CD14-positive monocyte (primary cell): ENCODE measurements around the gene LTBP1. TPM values are rescaled to one million over a fixed set of nuclear protein-coding genes. Genes with fewer than 3 reads are reported as not detected.
A peak's percentile ranks its signal among the peaks of the same experiment; 100 is the strongest.

ENCODE experiments used
- DNase-seq, 3 donors: peaks; one replicate each; pipeline ENCODE4 v3.0.0-alpha.2; 2011 to 2022
- H2AFZ ChIP-seq: 2 replicates; pipeline ENCODE4 v1.6.0; 2012; ENCODE audit warnings: mild to moderate bottlenecking, low read depth, low read length, inconsistent platforms; ENCODE audit not compliant: insufficient read depth, poor library complexity, severe bottlenecking
- H3K27ac ChIP-seq, 2 donors: 1 replicate in 1 of 2; 2 replicates in 1 of 2; pipeline ENCODE4 v1.5.1; 2012 to 2013; ENCODE audit warnings: low read length in 2 of 2, control low read depth in 1 of 2, inconsistent platforms in 1 of 2, low read depth in 1 of 2, mild to moderate bottlenecking in 1 of 2
- H3K27me3 ChIP-seq, 2 donors: one replicate each; pipeline versions ENCODE4 v1.6.0 to v1.6.1; 2011 to 2013; ENCODE audit warnings: low read length in 2 of 2; ENCODE audit not compliant: control insufficient read depth in 2 of 2, insufficient read depth in 2 of 2
- H3K36me3 ChIP-seq, 2 donors: replicated peaks in 1 of 2; 1 replicate in 1 of 2; 2 replicates in 1 of 2; pipeline versions ENCODE4 v1.5.1 to v1.6.1; 2012 to 2013; ENCODE audit warnings: low read length in 2 of 2, control low read depth in 1 of 2, inconsistent platforms in 1 of 2, mild to moderate bottlenecking in 1 of 2; ENCODE audit not compliant: insufficient read depth in 2 of 2, control insufficient read depth in 1 of 2
- H3K4me1 ChIP-seq, 2 donors: 1 replicate in 1 of 2; 2 replicates in 1 of 2; pipeline versions ENCODE4 v1.5.1 to v1.6.1; 2012 to 2013; ENCODE audit warnings: low read length in 2 of 2, control low read depth in 1 of 2, inconsistent platforms in 1 of 2, mild to moderate bottlenecking in 1 of 2, moderate library complexity in 1 of 2; ENCODE audit not compliant: insufficient read depth in 2 of 2, control insufficient read depth in 1 of 2
- H3K4me2 ChIP-seq: replicated peaks from 2 replicates; pipeline ENCODE3; 2012; ENCODE audit warnings: low read length, moderate library complexity, mild to moderate bottlenecking; ENCODE audit not compliant: poor library complexity, severe bottlenecking; ENCODE audit errors: extremely low read depth
- H3K4me3 ChIP-seq, 3 experiments: fragments of 200-600 bp in 1 of 3; sonication (generic) in 1 of 3; replicated peaks in 1 of 3; 1 replicate in 2 of 3; 2 replicates in 1 of 3; pipeline ENCODE4 v1.5.1; 2011 to 2013; ENCODE audit warnings: low read length in 3 of 3, mild to moderate bottlenecking in 3 of 3, control low read depth in 2 of 3, low read depth in 2 of 3, inconsistent platforms in 1 of 3, moderate library complexity in 1 of 3
- H3K79me2 ChIP-seq: 2 replicates; pipeline ENCODE4 v1.6.0; 2012; ENCODE audit warnings: mild to moderate bottlenecking, control low read depth, inconsistent platforms, low read length, moderate library complexity; ENCODE audit not compliant: insufficient read depth
- H3K9ac ChIP-seq: 2 replicates; pipeline ENCODE4 v1.6.0; 2017; ENCODE audit warnings: low read length, mild to moderate bottlenecking; ENCODE audit not compliant: insufficient read depth, poor library complexity, severe bottlenecking
- H3K9me3 ChIP-seq, 2 donors: replicated peaks in 1 of 2; 1 replicate in 1 of 2; 2 replicates in 1 of 2; pipeline versions ENCODE4 v1.5.1 to v1.6.1; 2012 to 2013; ENCODE audit warnings: low read length in 2 of 2, control low read depth in 1 of 2; ENCODE audit not compliant: control insufficient read depth in 1 of 2, insufficient read depth in 1 of 2
- H4K20me1 ChIP-seq: 2 replicates; pipeline ENCODE4 v1.6.0; 2012; ENCODE audit warnings: mild to moderate bottlenecking, low read length, control low read depth, moderate library complexity; ENCODE audit not compliant: insufficient read depth
- H3K27ac Mint-ChIP-seq, 7 donors: one replicate each; pipeline ENCODE4 v1.8.0; 2020; ENCODE audit warnings: mild to moderate bottlenecking in 7 of 7, mixed read lengths in 7 of 7, moderate library complexity in 6 of 7, inconsistent platforms in 2 of 7
- H3K27me3 Mint-ChIP-seq, 3 donors: one replicate each; pipeline ENCODE4 v1.8.0; 2021 to 2022; ENCODE audit warnings: low read depth in 3 of 3, mild to moderate bottlenecking in 3 of 3, mixed read lengths in 3 of 3, moderate library complexity in 3 of 3, inconsistent platforms in 1 of 3
- H3K36me3 Mint-ChIP-seq, 2 donors: one replicate each; pipeline ENCODE4 v1.8.0; 2020; ENCODE audit warnings: mixed read lengths in 2 of 2, inconsistent platforms in 1 of 2, mild to moderate bottlenecking in 1 of 2
- H3K4me1 Mint-ChIP-seq: one replicate; pipeline ENCODE4 v1.8.0; 2020; ENCODE audit warnings: mild to moderate bottlenecking, mixed read lengths
- H3K4me3 Mint-ChIP-seq, 2 donors: one replicate each; pipeline ENCODE4 v1.8.0; 2020; ENCODE audit warnings: mild to moderate bottlenecking in 2 of 2, mixed read lengths in 2 of 2, moderate library complexity in 1 of 2
- H3K9me3 Mint-ChIP-seq, 7 donors: one replicate each; pipeline ENCODE4 v1.8.0; 2020 to 2022; ENCODE audit warnings: mixed read lengths in 7 of 7, mild to moderate bottlenecking in 6 of 7, moderate library complexity in 6 of 7, inconsistent platforms in 2 of 7
- WGBS: methylation state at CpG from one replicate; pipeline ENCODE4 v1.1.5; 2013; ENCODE audit warnings: missing lambda C conversion rate; ENCODE audit not compliant: insufficient coverage; 5-methylcytosine and 5-hydroxymethylcytosine counted together
- intact Hi-C, 2 donors: fragments of 100-400 bp; cut with micrococcal nuclease; formaldehyde crosslinking; loops; one replicate each; pipeline versions ENCODE4 v1.15.0 to v1.15.1; 2023
- polyA plus RNA-seq, 3 donors: library from polyadenylated mRNA; depleted of rRNA in 1 of 3; unstranded in 2 of 3; stranded (reverse) in 1 of 3; fragments of 300-500 nt in 2 of 3; fragments of >200 nt in 1 of 3; fragmentation: Illumina TruSeq in 2 of 3; gene quantifications; 1 replicate in 2 of 3; 2 replicates in 1 of 3; pipeline ENCODE4 v1.2.3, GENCODE V29; 2012 to 2021
- TF ChIP-seq, protein P1 (sequence below): fragments of 200-600 bp; IDR thresholded peaks from one replicate; pipeline ENCODE4 v1.8.0; 2022; ENCODE audit warnings: antibody characterized with exemption, mild to moderate bottlenecking

The LTBP1 gene
- polyA plus RNA-seq, 3 donors: 0.18 to 0.24 TPM; not detected in 1

DNA sequence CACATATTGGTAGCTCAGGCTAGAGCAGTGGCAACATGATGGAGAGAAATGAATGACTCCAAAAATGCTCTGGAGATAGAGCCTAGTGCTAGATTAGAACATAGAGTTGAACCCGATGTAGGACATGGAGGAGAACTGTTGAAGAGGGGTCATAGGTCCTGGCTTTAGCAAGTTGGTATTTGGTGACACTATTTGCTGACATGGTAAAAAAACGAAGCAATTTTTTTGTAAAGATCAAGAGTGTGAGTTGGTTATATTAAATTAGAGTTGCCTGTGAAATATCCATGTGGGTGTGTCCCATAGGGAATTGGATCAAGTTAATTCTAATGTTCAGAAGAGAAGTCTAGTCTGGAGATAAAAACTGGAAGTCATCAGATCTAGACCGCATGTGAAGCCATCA, 386.7 kb downstream of the LTBP1 start:
- no peak overlapping the region for H3K27ac ChIP-seq
- H3K9ac ChIP-seq: no peak overlapping the region
- Mint-ChIP-seq H3K36me3 (no peaks in the 10 kb centered on the region), H3K27ac (no peak overlapping the region), H3K9me3 (peaks cover 0 to 12% (median under 1%) of the 10 kb centered on the region in 7 donors), H3K4me1 (peaks cover 14% of the 10 kb centered on the region), H3K4me3 (no peak overlapping the region), H3K27me3 (peaks cover 0 to 4% (median 0%) of the 10 kb centered on the region in 3 donors)
- no peak overlapping the region for H3K4me3 ChIP-seq
- intact Hi-C loops: no loop called here
- no peak overlapping the region for H3K4me2 ChIP-seq
- no peaks in the 10 kb centered on the region for H3K27me3 ChIP-seq
- no peaks in the 10 kb centered on the region for H4K20me1 ChIP-seq
- WGBS: 100% methylated on average over 3 of the region's 3 CpGs
- peaks cover 12 to 15% of the 10 kb centered on the region in 2 donors for H3K4me1 ChIP-seq
- H2AFZ ChIP-seq: no peak overlapping the region
- TF ChIP-seq, protein P1, sequence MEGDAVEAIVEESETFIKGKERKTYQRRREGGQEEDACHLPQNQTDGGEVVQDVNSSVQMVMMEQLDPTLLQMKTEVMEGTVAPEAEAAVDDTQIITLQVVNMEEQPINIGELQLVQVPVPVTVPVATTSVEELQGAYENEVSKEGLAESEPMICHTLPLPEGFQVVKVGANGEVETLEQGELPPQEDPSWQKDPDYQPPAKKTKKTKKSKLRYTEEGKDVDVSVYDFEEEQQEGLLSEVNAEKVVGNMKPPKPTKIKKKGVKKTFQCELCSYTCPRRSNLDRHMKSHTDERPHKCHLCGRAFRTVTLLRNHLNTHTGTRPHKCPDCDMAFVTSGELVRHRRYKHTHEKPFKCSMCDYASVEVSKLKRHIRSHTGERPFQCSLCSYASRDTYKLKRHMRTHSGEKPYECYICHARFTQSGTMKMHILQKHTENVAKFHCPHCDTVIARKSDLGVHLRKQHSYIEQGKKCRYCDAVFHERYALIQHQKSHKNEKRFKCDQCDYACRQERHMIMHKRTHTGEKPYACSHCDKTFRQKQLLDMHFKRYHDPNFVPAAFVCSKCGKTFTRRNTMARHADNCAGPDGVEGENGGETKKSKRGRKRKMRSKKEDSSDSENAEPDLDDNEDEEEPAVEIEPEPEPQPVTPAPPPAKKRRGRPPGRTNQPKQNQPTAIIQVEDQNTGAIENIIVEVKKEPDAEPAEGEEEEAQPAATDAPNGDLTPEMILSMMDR: no peak
- no peaks in the 10 kb centered on the region for H3K36me3 ChIP-seq
- no peaks in the 10 kb centered on the region for H3K9me3 ChIP-seq
- DNase-seq: no peak
- H3K79me2 ChIP-seq: no peaks in the 10 kb centered on the region

DNA sequence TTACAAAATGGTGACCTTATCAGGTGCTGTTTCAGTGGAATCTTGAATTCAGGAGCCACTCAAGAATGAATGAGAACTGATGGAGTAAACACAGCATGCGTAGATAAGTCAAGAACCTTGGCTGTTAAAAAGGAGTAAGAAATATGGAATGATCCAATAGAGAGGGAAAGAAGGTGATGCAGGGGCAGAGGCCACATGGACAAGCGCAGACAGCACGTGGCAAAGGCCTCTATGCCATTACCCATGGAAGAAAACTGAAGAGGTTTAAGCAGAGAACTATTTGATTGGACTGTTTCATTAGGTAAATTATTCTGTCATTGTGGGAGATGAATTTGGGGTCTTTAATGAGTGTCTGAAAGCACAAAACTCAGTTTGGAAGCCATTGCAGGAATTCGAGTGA, 387.3 kb downstream of the LTBP1 start:
- Histone ChIP-seq H3K4me1 (peaks cover 12 to 15% of the 10 kb centered on the region in 2 donors), H2AFZ (peak overlapping the region; percentile 52)

More for the DNA sequence above, 387.3 kb downstream of the LTBP1 start:
- Histone ChIP-seq H3K27ac (no peak overlapping the region), H3K4me2 (no peak overlapping the region), H3K79me2 (no peaks in the 10 kb centered on the region), H3K36me3 (no peaks in the 10 kb centered on the region), H3K9ac (no peak overlapping the region), H3K9me3 (no peaks in the 10 kb centered on the region), H3K4me3 (no peak overlapping the region), H4K20me1 (no peaks in the 10 kb centered on the region), H3K27me3 (no peaks in the 10 kb centered on the region)
- peaks cover 0 to 12% (median 2%) of the 10 kb centered on the region in 7 donors for H3K9me3 Mint-ChIP-seq
- WGBS: 94% methylated on average over 4 of the region's 4 CpGs
- TF ChIP-seq, protein P1: no peak
- H3K4me1 Mint-ChIP-seq: peaks cover 14% of the 10 kb centered on the region
- no peaks in the 10 kb centered on the region for H3K36me3 Mint-ChIP-seq
- peaks cover 0 to 4% (median 0%) of the 10 kb centered on the region in 3 donors for H3K27me3 Mint-ChIP-seq
- intact Hi-C loops: no loop called here
- H3K27ac Mint-ChIP-seq: no peak overlapping the region
- H3K4me3 Mint-ChIP-seq: no peak overlapping the region
- DNase-seq: no peak
